CD4-positive, alpha-beta T cell (primary cell): Measurements from ENCODE around the gene LRRC15. TPM values are rescaled to one million over a fixed set of nuclear protein-coding genes. Genes with fewer than 3 reads are reported as not detected.

Experiments used
- ATAC-seq: fragments of 200-7000 bp; cut with Tn5 transposase; one replicate; pipeline ENCODE4 v1.10.0; 2022; ENCODE audit warnings: mild to moderate bottlenecking; ENCODE audit not compliant: poor library complexity
- CTCF ChIA-PET: fragments of 350-600 bp; sonication (Branson Sonifier 250); formaldehyde crosslinking; loops from one replicate; lab custom pipeline; 2021; ENCODE audit warnings: antibody characterized with exemption, inconsistent platforms; lab: Charles Lee
- POLR2A ChIA-PET: fragments of 350-600 bp; sonication (Branson Sonifier 250); formaldehyde crosslinking; loops from one replicate; lab custom pipeline; 2021; ENCODE audit warnings: antibody characterized with exemption, inconsistent platforms; lab: Charles Lee
- DNase-seq, 14 experiments: peaks; one replicate each; pipeline ENCODE4 v3.0.0-alpha.2; 2013 to 2020; ENCODE audit warnings: mixed read lengths in 2 of 14
- H3K27ac ChIP-seq, 2 donors: one replicate each; pipeline versions ENCODE4 v1.5.1 to v1.7.0; 2013; ENCODE audit warnings: low read length in 2 of 2, low read depth in 1 of 2, mild to moderate bottlenecking in 1 of 2
- H3K27me3 ChIP-seq, 2 experiments: 1 replicate in 1 of 2; 2 replicates in 1 of 2; pipeline versions ENCODE4 v1.6.1 to v1.7.0; 2013; ENCODE audit warnings: low read length in 2 of 2, control low read depth in 1 of 2, mild to moderate bottlenecking in 1 of 2, moderate library complexity in 1 of 2; ENCODE audit not compliant: insufficient read depth in 2 of 2, control insufficient read depth in 1 of 2
- H3K36me3 ChIP-seq: one replicate; pipeline ENCODE4 v1.6.1; 2013; ENCODE audit warnings: low read length, control low read depth; ENCODE audit not compliant: insufficient read depth
- H3K4me1 ChIP-seq: one replicate; pipeline ENCODE4 v1.6.1; 2013; ENCODE audit warnings: low read length, control low read depth; ENCODE audit not compliant: insufficient read depth
- H3K4me3 ChIP-seq: one replicate; pipeline ENCODE4 v1.5.1; 2013; ENCODE audit warnings: mild to moderate bottlenecking, low read length, moderate library complexity
- H3K9me3 ChIP-seq, 2 experiments: 1 replicate in 1 of 2; 2 replicates in 1 of 2; pipeline versions ENCODE4 v1.6.1 to v1.7.0; 2013; ENCODE audit warnings: low read length in 2 of 2, mild to moderate bottlenecking in 2 of 2, control low read depth in 1 of 2, moderate library complexity in 1 of 2; ENCODE audit not compliant: control insufficient read depth in 1 of 2, insufficient read depth in 1 of 2
- H3K27ac Mint-ChIP-seq: one replicate; pipeline ENCODE4 v1.8.0; 2020; ENCODE audit warnings: mixed read lengths
- H3K27me3 Mint-ChIP-seq: one replicate; pipeline ENCODE4 v1.8.0; 2021; ENCODE audit warnings: mixed read lengths
- H3K36me3 Mint-ChIP-seq: one replicate; pipeline ENCODE4 v1.8.0; 2021; ENCODE audit warnings: low read depth, mixed read lengths
- H3K4me1 Mint-ChIP-seq: one replicate; pipeline ENCODE4 v1.8.0; 2021; ENCODE audit warnings: low read depth, mixed read lengths
- H3K4me3 Mint-ChIP-seq: one replicate; pipeline ENCODE4 v1.8.0; 2020; ENCODE audit warnings: mild to moderate bottlenecking, mixed read lengths
- H3K9me3 Mint-ChIP-seq: one replicate; pipeline ENCODE4 v1.8.0; 2020; ENCODE audit warnings: mixed read lengths
- CTCF ChIP-seq: fragments of 200-600 bp; IDR thresholded peaks from one replicate; pipeline ENCODE4 v1.8.0; 2022; ENCODE audit warnings: antibody characterized with exemption, mild to moderate bottlenecking
- intact Hi-C, 2 experiments: fragments of 100-400 bp; cut with DNase I in 1 of 2; cut with micrococcal nuclease in 1 of 2; formaldehyde crosslinking; loops; one replicate each; pipeline versions ENCODE4 v1.15.1 to v1.9.0; 2023 to 2025; cut with DNase I, micrococcal nuclease
- total RNA-seq, 174 experiments: library from RNA in 2 of 174; stranded (reverse) in 2 of 174; gene quantifications; one replicate each; pipeline ENCODE4 v1.2.3 and lab custom pipeline; 2021 to 2026

Gene LRRC15
- total RNA-seq, 2 experiments from 2014 or later, result not detected

GRCh38 chr3:194330160-194330559 lies 39.4 kb downstream of the LRRC15 start:
- no peak overlapping the region for H3K27ac ChIP-seq
- Mint-ChIP-seq H3K36me3 (no peaks in the 10 kb centered on the region), H3K27ac (no peak overlapping the region), H3K9me3 (no peaks in the 10 kb centered on the region), H3K27me3 (peaks cover 33% of the 10 kb centered on the region), H3K4me1 (peaks cover 4% of the 10 kb centered on the region), H3K4me3 (no peak overlapping the region)
- peaks cover 10% of the 10 kb centered on the region for H3K4me1 ChIP-seq
- CTCF ChIA-PET, result no interaction called here
- TF ChIP-seq CTCF, result no peak
- no peak for ATAC-seq
- H3K9me3 ChIP-seq, result peaks cover 0 to 20% of the 10 kb centered on the region in 2 experiments
- no peaks in the 10 kb centered on the region for H3K36me3 ChIP-seq
- intact Hi-C loops, result loop anchor here in 1 of 2 experiments (5.0 kb wide), 1 partner anchor 777 kb away; no protein-coding TSS in a partner anchor
- POLR2A ChIA-PET, result no interaction called here
- H3K4me3 ChIP-seq, result no peak overlapping the region
- peaks cover 6 to 17% of the 10 kb centered on the region in 2 experiments for H3K27me3 ChIP-seq
- DNase-seq, result no peak

GRCh38 chr3:194329583-194329965 lies 40.0 kb downstream of the LRRC15 start:
- peaks cover 6 to 17% of the 10 kb centered on the region in 2 experiments for H3K27me3 ChIP-seq
- H3K27me3 Mint-ChIP-seq, result peaks cover 33% of the 10 kb centered on the region
- peaks cover 0 to 25% of the 10 kb centered on the region in 2 experiments for H3K9me3 ChIP-seq
- ATAC-seq, result no peak
- no peak for TF ChIP-seq CTCF
- CTCF ChIA-PET, result no interaction called here
- H3K4me1 Mint-ChIP-seq, result peaks cover 4% of the 10 kb centered on the region
- no peaks in the 10 kb centered on the region for H3K36me3 Mint-ChIP-seq
- DNase-seq, result no peak
- H3K36me3 ChIP-seq, result no peaks in the 10 kb centered on the region
- POLR2A ChIA-PET, result interaction anchor here (0.9 to 1.7 kb wide), 2 partner anchors 23 to 67 kb away, joined by 3 read pairs; no protein-coding TSS in a partner anchor
- H3K27ac ChIP-seq, result no peak overlapping the region
- H3K9me3 Mint-ChIP-seq, result no peaks in the 10 kb centered on the region
- H3K4me3 Mint-ChIP-seq, result no peak overlapping the region
- H3K4me1 ChIP-seq, result peaks cover 13% of the 10 kb centered on the region
- no peak overlapping the region for H3K27ac Mint-ChIP-seq
- intact Hi-C loops, result no loop called here
- H3K4me3 ChIP-seq, result no peak overlapping the region

GRCh38 chr3:194328942-194329582 lies 40.5 kb downstream of the LRRC15 start:
- H3K27me3 Mint-ChIP-seq, result peaks cover 29% of the 10 kb centered on the region
- ATAC-seq (no peak), DNase-seq (no peak)
- Histone ChIP-seq H3K36me3 (no peaks in the 10 kb centered on the region), H3K4me3 (no peak overlapping the region), H3K27me3 (peaks cover 6 to 17% of the 10 kb centered on the region in 2 experiments), H3K9me3 (peaks cover 0 to 25% of the 10 kb centered on the region in 2 experiments), H3K27ac (no peak overlapping the region), H3K4me1 (peaks cover 18% of the 10 kb centered on the region)
- H3K27ac Mint-ChIP-seq, result no peak overlapping the region
- H3K9me3 Mint-ChIP-seq, result no peaks in the 10 kb centered on the region
- H3K36me3 Mint-ChIP-seq, result no peaks in the 10 kb centered on the region
- H3K4me1 Mint-ChIP-seq, result peaks cover 4% of the 10 kb centered on the region
- H3K4me3 Mint-ChIP-seq, result no peak overlapping the region
- ChIA-PET POLR2A (interaction anchor here (0.9 to 1.7 kb wide), 2 partner anchors 22 to 68 kb away, joined by 3 read pairs; no protein-coding TSS in a partner anchor), CTCF (no interaction called here)
- no peak for TF ChIP-seq CTCF
- intact Hi-C loops, result no loop called here
